Measurements from ENCODE around the gene AFAP1.
"Not testable (repeated sequence)": the region's sequence is repeated elsewhere in the genome, so short reads cannot be mapped to it uniquely, and the experiment has no call there.

Gene AFAP1

DNA sequence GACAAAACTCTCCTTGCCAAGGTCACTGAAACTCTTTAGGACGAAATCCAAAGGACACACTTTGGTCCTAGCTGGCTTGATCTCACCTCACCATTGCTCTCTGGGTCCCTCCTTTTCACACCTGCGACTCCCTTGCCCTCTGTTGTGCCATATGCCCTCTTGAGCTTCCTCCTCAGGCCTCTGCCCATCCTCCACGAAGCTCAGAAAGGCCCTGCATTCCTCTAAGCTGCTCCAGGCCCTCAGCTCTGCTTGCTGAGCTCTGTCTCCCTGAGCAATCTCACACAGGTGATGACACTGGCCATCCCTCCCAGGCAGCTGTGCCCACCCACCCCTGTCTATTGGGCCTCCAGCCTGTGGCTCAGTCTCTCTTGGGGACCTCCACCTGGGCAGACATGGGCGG lies 10.1 kb upstream of the AFAP1 start:
- DNase-seq (ENCODE audit: low read depth, low spot score): no peak

DNA sequence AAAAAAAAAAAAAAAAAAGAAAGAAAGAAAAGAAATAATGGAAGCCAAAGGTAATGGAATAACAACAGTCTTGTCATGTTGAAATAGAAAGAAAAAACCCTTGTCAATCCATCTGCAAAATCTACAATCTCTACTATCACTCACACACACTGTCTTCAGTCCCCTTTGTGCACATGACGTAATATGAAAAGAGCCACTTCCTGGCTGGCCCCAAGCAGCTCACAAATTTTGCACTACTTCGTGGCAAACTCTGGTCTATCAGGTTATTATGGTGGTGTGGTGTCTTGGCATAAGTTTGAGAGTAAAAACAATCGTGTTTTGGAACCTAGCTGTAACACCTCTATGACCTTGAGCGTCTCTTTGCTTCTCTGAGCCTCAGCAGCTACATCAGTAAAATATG lies 8.3 kb upstream of the AFAP1 start:
- no peak for DNase-seq (ENCODE audit: low read depth, low spot score)

DNA sequence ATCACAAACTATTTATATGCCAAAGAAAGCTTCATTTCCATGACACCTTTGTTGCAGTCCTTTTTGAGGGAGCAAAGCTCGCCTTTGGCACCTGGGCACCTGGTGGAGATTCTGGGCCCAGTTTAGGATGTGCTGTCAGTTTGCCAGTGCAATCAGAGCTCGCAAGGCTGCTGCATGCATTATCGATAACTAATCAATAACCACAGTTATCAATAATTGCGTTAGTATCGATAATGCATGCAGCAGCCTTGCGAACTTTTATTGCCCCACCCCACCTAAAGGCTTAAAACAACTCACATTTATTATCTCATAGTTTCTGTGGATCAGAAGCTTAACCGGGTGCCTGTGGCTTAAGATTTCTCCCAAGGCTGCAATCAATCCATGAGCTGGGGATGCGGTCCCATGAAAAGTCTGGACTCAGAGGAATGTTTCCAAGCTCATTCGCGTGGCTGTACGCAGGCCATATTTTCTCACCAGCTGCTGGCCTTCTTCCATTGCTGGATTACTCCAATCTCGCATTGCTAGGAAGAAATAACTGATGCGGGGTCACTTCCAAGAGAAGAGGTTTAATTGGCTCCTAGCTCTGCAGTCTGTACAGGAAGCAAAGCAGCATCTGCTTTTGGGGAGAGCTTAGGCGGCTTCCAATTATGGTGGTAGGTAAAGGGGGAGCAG lies 6.2 kb upstream of the AFAP1 start:
- no peak for DNase-seq (ENCODE audit: low read depth, low spot score)

DNA sequence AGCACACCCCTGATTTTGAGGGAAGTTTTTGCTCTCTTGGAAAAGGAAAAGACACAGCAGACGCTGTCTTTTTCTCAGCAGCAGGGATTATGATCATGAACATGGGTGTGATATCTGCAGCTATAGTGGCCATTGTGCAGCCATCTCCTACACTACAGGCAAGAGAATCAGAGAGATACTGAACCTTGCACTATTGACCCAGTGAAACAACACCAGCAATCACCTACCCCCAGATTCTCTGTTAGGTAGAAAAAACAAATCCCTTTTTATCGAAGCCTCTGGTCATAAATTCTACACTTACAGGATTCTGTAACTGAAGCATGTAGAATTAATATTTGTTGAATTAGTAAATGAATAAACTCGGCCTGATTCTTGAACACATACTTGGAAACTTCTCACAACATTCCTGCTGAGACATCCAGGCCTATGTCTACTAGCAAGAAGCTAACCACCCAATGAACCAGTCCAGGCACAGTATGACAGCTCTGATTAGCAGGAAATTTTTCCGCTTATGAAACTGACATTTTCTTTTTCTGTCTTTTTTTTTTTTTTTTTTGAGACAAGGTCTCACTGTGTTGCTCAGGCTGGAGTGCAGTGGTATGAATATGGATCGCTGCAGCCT lies 5.0 kb upstream of the AFAP1 start:
- DNase-seq (ENCODE audit: low read depth, low spot score): no peak

DNA sequence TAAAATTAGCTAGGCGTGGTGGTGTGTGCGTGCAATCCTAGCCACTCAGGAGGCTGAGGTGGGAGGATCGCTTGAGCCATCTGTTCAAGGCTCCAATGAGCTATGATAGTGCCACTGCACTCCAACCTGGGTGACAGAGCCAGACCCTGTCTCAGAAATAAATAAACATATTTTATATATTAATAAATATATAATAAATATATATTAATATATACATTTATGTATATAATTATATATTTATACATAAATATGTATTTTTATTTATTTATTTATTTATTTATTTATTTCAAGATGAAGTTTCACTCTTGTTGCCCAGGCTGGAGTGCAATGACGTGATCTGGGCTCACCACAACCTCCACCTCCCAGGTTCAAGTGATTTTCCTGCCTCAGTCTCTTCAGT lies 4.0 kb upstream of the AFAP1 start:
- not testable (repeated sequence) for DNase-seq (ENCODE audit: low read depth, low spot score)

GRCh38 chr4:7943211-7943610 lies 3.5 kb upstream of the AFAP1 start:
- no peak for DNase-seq (ENCODE audit: low read depth, low spot score)

- no peak for DNase-seq (ENCODE audit: low read depth, low spot score)
Measured at GRCh38 chr4:7941965-7942496, 2.4 kb upstream of the AFAP1 start.

GRCh38 chr4:7941111-7941964 lies 1.7 kb upstream of the AFAP1 start:
- no peak for DNase-seq (ENCODE audit: low read depth, low spot score)

DNA sequence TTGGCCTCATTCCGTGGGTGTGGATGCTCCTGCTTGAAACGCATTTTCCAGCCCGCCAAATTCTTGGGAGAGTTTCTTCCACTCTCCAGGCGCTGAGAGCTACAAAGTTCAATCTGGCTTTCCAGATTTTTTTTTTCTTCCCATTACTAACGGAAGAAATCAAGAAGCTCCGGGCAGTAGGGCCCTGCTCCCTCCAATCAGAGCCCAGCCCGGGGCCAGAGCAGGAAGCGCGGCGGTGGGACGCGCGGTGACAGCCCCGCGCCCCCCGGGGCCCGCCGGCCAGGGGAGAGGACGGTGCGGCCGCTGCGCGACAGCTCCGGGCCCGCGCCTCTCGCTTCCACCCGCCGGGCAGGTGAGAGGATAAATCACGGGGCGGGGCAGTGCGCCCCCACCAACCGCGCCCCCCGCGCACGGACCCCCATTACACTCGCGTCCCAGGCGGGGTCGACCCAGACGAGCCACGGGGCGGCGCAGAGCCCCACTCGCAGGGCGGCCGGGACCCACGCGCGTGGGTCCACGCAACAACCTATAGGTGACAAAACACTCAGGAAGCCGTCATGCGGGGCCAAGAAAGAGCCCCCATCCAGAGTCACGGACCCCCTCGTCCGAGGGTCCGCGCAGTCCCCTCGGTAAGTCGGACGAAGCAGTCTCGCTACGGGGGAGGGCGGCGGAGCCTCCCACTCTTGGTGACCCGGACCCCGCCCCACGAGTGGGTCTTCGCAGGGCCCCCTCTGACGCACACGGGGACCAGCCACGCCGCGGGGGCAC lies 868 bp downstream of the AFAP1 start:
- DNase-seq (ENCODE audit: low read depth, low spot score): peak; percentile 67

DNA sequence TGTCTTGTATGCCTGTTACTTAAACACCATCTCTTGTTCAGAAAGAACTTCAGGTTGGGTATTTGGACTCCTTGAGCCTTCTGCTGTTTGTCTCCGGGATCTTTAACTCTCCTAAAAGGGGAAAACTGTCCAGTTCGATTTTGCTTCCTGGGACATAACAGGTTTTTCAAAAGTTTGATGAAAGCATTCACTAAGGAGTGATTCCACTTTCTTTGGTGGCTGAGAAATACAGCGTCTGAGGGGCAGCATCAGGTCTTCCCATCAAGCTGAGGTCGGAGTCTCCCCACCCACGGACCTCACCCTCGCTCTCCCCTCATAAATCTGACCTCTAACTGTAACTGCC lies 1.4 kb downstream of the AFAP1 start:
- DNase-seq (ENCODE audit: low read depth, low spot score): peak; percentile 43

- DNase-seq (ENCODE audit: low read depth, low spot score): no peak
Measured at GRCh38 chr4:7937006-7937405, 2.7 kb downstream of the AFAP1 start.

- DNase-seq (ENCODE audit: low read depth, low spot score): peak; percentile 54
Measured at GRCh38 chr4:7933651-7934510, 5.8 kb downstream of the AFAP1 start.

- no peak for DNase-seq (ENCODE audit: low read depth, low spot score)
Measured at GRCh38 chr4:7932287-7932686, 7.4 kb downstream of the AFAP1 start.

- peak; percentile 57 for DNase-seq (ENCODE audit: low read depth, low spot score)
Measured at GRCh38 chr4:7929118-7929951, 10.3 kb downstream of the AFAP1 start.

- no peak for DNase-seq (ENCODE audit: low read depth, low spot score)
Measured at GRCh38 chr4:7928711-7929110, 10.9 kb downstream of the AFAP1 start.

- DNase-seq (ENCODE audit: low read depth, low spot score): no peak
Measured at GRCh38 chr4:7926822-7927221, 12.8 kb downstream of the AFAP1 start.

DNA sequence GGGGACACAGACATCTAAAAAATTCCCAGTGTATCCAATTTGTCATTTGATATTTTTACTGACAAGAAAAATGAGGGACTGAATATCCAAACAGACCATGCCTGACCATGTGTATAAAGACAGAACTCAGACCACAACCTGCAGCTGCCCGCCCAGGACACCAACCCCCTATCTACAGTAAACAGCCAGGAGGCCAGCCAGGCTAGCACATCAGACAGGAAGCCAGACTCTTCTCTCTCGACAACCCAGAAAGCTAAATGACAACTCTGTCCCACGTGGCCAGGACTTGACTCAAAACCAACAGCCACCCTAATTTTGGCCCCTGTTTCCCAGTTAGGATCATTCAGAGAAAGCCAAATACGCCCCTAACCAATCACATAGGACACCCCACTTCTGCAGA lies 15.1 kb downstream of the AFAP1 start:
- DNase-seq (ENCODE audit: low read depth, low spot score): no peak

DNA sequence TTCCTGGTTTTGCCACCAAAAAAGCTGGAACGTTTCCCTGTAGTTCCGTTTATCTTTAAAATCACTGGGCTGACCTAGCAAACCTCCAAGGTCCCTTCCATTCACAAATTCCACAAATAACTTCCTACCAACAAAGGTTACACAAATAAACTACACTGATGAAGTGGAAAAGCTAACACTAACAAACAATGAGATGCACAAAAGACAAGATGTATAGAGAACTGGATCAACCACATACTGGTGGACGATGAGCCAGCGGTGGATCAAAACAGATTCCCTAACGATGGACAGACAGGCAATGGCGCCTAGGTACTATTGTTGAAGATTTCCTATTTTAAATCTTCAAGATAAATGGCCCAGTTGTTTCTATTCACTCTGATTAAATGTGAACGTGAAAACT lies 15.5 kb downstream of the AFAP1 start:
- peak; percentile 46 for DNase-seq (ENCODE audit: low read depth, low spot score)

GRCh38 chr4:7922466-7922865 lies 17.2 kb downstream of the AFAP1 start:
- no peak for DNase-seq (ENCODE audit: low read depth, low spot score)

- DNase-seq (ENCODE audit: low read depth, low spot score): no peak
Measured at GRCh38 chr4:7918981-7919380, 20.7 kb downstream of the AFAP1 start.

Data from astrocyte of the hippocampus (primary cell).